Measurements from ENCODE around the gene SLC41A1. TPM values are rescaled to one million over a fixed set of nuclear protein-coding genes. Genes with fewer than 3 reads are reported as not detected.

Gene SLC41A1
- total RNA-seq, 3 donors from 2014 or later: 2.1 to 25.0 (median 4.9) TPM

- H3K4me1 ChIP-seq (ENCODE audit: low read depth): peaks cover 4% of the 10 kb centered on the region
- no peak for DNase-seq
- intact Hi-C loops (cut with DNase I, micrococcal nuclease): no loop called here
- H3K4me3 ChIP-seq: no peak overlapping the region
- no peak for ATAC-seq
- no peaks in the 10 kb centered on the region for H3K9me3 ChIP-seq
- H3K36me3 ChIP-seq (ENCODE audit: low read depth): no peaks in the 10 kb centered on the region
- TF ChIP-seq, protein P1, sequence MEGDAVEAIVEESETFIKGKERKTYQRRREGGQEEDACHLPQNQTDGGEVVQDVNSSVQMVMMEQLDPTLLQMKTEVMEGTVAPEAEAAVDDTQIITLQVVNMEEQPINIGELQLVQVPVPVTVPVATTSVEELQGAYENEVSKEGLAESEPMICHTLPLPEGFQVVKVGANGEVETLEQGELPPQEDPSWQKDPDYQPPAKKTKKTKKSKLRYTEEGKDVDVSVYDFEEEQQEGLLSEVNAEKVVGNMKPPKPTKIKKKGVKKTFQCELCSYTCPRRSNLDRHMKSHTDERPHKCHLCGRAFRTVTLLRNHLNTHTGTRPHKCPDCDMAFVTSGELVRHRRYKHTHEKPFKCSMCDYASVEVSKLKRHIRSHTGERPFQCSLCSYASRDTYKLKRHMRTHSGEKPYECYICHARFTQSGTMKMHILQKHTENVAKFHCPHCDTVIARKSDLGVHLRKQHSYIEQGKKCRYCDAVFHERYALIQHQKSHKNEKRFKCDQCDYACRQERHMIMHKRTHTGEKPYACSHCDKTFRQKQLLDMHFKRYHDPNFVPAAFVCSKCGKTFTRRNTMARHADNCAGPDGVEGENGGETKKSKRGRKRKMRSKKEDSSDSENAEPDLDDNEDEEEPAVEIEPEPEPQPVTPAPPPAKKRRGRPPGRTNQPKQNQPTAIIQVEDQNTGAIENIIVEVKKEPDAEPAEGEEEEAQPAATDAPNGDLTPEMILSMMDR (IDR thresholded peaks at IDR 0.05): no peak
Observed at GRCh38 chr1:205809942-205810345, 3.1 kb downstream of the SLC41A1 start.

DNA sequence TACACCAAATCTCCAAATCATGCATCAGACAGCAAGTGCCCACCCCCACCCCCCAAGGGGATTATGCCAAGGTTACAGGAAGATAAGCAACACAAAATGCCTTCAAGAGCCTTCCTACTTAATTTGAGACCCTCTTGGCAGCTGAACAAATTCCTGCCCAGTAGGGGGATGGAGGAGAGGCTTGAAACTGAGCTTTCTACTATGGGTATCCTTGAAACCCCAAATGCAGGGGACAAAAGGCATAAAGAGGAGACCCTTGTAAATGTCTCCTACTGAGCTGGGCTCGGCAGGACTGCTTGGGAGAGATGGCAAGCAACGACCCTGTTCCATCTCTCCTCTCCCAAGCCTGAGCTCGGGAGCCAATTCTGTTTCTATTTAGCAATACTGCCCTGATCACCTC lies 3.5 kb downstream of the SLC41A1 start:
- Histone ChIP-seq H3K4me3 (no peak overlapping the region), H3K4me1 (ENCODE audit: low read depth) (peaks cover 4% of the 10 kb centered on the region), H3K36me3 (ENCODE audit: low read depth) (no peaks in the 10 kb centered on the region), H3K9me3 (no peaks in the 10 kb centered on the region)
- ATAC-seq: no peak
- DNase-seq: no peak
- TF ChIP-seq, protein P1 (IDR thresholded peaks at IDR 0.05): no peak
- intact Hi-C loops (cut with DNase I, micrococcal nuclease): no loop called here

DNA sequence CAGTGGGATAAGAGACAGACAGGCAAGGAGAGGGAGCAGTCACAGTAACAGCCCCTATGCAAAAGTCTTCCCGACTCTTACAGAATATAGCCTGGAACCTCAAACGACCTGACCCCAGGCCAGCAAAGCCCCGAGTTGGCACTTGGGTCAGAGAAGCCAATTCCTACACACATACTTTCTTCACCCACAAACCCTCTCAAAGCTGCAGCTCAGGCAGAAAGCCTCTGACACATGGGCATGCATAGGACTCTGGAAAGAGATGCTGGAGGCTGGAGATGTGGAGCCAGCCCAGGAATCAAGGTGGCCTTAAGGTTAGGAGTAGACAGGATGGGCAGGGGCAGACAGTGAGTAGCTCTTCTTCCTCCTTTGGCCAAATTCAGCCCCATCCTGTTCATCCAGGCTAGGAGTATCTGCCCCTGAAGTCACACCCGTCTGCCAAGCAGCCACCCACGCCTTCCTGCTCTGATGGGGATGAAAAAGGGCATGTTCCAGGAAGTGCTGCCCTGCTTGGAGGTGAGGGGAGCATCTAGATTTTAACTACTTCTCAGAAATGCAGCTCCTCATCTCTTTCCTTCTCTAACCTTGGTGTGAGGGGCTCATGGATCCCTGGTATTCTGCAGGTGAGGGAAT lies 7.8 kb downstream of the SLC41A1 start:
- Histone ChIP-seq H3K4me1 (ENCODE audit: low read depth) (no peaks in the 10 kb centered on the region), H3K36me3 (ENCODE audit: low read depth) (no peaks in the 10 kb centered on the region), H3K9me3 (no peaks in the 10 kb centered on the region), H3K4me3 (no peak overlapping the region)
- ATAC-seq (peak; percentile 34), DNase-seq (no peak)
- intact Hi-C loops (cut with DNase I, micrococcal nuclease): no loop called here
- TF ChIP-seq, protein P1 (IDR thresholded peaks at IDR 0.05): no peak

GRCh38 chr1:205804605-205805004 lies 8.4 kb downstream of the SLC41A1 start:
- no peaks in the 10 kb centered on the region for H3K36me3 ChIP-seq (ENCODE audit: low read depth)
- TF ChIP-seq, protein P1 (IDR thresholded peaks at IDR 0.05): no peak
- intact Hi-C loops (cut with DNase I, micrococcal nuclease): no loop called here
- ATAC-seq (no peak), DNase-seq (no peak)
- H3K4me1 ChIP-seq (ENCODE audit: low read depth): no peaks in the 10 kb centered on the region
- no peak overlapping the region for H3K4me3 ChIP-seq
- H3K9me3 ChIP-seq: no peaks in the 10 kb centered on the region

DNA sequence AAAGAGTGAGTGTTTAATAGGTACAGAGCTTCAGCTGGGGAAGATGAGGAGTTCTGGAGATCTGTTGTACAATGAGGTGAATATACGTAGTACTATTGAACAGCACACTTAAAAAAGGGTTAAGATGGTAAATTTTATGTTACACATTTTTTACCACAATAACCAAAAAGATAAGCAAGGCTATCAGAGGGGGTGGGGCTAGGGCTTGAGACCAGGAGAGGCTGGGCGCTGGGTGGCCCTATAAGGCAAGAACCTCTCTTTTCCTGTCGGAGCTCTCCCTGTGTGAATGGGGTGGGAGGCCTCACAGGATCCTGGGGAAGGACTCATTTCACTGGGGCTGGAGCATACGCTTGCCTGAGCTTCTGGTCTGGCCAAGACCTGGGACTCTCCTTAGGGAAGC lies 9.0 kb downstream of the SLC41A1 start:
- ATAC-seq (no peak), DNase-seq (no peak)
- TF ChIP-seq, protein P1 (IDR thresholded peaks at IDR 0.05): no peak
- no peaks in the 10 kb centered on the region for H3K9me3 ChIP-seq
- H3K36me3 ChIP-seq (ENCODE audit: low read depth): no peaks in the 10 kb centered on the region
- no peak overlapping the region for H3K4me3 ChIP-seq
- no peaks in the 10 kb centered on the region for H3K4me1 ChIP-seq (ENCODE audit: low read depth)
- intact Hi-C loops (cut with DNase I, micrococcal nuclease): no loop called here

DNA sequence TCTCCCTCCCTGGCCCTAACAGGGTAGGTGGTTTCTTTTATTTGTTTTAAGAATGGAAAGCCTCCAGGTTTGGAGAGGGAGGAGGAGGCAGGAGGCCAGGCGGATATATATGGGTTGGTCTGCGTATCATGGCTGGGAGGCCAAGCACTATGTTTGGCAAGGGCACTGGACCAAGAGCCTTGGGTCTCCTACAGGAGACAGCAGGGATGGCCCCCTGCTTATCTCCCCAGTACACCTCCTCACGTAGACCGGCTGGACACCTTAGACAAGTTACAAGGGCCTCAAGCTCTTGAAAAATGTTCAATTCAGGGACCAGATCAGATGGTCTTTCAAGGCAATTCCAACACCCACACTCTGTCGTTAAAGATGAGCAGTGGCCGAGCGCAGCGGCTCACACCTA lies 10.9 kb downstream of the SLC41A1 start:
- Histone ChIP-seq H3K9me3 (no peaks in the 10 kb centered on the region), H3K4me1 (ENCODE audit: low read depth) (no peaks in the 10 kb centered on the region), H3K4me3 (no peak overlapping the region), H3K36me3 (ENCODE audit: low read depth) (no peaks in the 10 kb centered on the region)
- DNase-seq: no peak
- ATAC-seq: no peak
- intact Hi-C loops (cut with DNase I, micrococcal nuclease): no loop called here
- TF ChIP-seq, protein P1 (IDR thresholded peaks at IDR 0.05): no peak

All from mucosa of descending colon (tissue), 3 donors.